Measurements from ENCODE around the gene TMEM178A. TPM values are rescaled to one million over a fixed set of nuclear protein-coding genes. Genes with fewer than 3 reads are reported as not detected.

The TMEM178A gene
- total and polyA plus RNA-seq, 2 of the 4 experiments (the other 2 are of a cell fraction) = 0.18 to 1.8 TPM

DNA sequence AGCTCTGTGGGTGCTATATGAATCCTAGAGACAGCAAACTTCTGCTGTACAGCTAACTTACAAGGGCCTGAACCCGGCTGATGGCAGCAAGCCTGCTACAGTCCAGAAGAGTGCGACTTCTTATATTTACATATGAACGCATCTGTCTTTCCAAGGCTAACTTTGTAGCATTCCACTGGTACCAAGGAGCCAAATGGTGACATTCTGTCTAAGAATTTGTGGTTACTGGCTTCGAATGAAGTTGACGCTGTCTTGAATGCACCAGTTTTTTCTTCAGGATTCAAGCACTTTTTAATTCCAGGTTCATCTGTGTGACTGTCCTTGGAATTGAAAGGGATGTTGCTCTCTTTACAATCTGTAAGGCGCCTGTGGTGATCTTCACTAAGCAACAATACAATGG lies 70.9 kb downstream of the TMEM178A start:
- H2AFZ ChIP-seq (replicated peaks; ENCODE audit: low read length, poor library complexity) = no peak overlapping the region
- H2BK5ac ChIP-seq (ENCODE audit: low read depth, low read length, poor library complexity, severe bottlenecking) = peak overlapping the region; percentile 77
- peak overlapping the region; percentile 32; the same call in 1 of the 2 replicates for H3K56ac ChIP-seq (ENCODE audit: extremely low read depth, insufficient read depth, low read length)
- TF ChIP-seq NFE2L2 (IDR thresholded peaks at IDR 0.05; ENCODE audit: low read depth, low read length) = no peak
- TF ChIP-seq MAFK (IDR thresholded peaks at IDR 0.05; ENCODE audit: low read depth, low read length) = no peak
- 0 out of 2 replicates have a peak, but pooled peaks have one; percentile 12 for TF ChIP-seq MXI1 (IDR thresholded peaks at IDR 0.05; ENCODE audit: borderline replicate concordance, low read depth, low read length)
- TF ChIP-seq FOS (IDR thresholded peaks at IDR 0.05; ENCODE audit: low read depth, low read length) = peak; percentile 24; the same call in 1 of the 2 replicates
- TF ChIP-seq, protein P1, sequence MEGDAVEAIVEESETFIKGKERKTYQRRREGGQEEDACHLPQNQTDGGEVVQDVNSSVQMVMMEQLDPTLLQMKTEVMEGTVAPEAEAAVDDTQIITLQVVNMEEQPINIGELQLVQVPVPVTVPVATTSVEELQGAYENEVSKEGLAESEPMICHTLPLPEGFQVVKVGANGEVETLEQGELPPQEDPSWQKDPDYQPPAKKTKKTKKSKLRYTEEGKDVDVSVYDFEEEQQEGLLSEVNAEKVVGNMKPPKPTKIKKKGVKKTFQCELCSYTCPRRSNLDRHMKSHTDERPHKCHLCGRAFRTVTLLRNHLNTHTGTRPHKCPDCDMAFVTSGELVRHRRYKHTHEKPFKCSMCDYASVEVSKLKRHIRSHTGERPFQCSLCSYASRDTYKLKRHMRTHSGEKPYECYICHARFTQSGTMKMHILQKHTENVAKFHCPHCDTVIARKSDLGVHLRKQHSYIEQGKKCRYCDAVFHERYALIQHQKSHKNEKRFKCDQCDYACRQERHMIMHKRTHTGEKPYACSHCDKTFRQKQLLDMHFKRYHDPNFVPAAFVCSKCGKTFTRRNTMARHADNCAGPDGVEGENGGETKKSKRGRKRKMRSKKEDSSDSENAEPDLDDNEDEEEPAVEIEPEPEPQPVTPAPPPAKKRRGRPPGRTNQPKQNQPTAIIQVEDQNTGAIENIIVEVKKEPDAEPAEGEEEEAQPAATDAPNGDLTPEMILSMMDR (conservative IDR thresholded peaks at IDR 0.05; ENCODE audit: low read depth, low read length) = no peak
- TF ChIP-seq RAD21 (IDR thresholded peaks at IDR 0.05; ENCODE audit: low read length) = no peak
- TF ChIP-seq, protein P2, sequence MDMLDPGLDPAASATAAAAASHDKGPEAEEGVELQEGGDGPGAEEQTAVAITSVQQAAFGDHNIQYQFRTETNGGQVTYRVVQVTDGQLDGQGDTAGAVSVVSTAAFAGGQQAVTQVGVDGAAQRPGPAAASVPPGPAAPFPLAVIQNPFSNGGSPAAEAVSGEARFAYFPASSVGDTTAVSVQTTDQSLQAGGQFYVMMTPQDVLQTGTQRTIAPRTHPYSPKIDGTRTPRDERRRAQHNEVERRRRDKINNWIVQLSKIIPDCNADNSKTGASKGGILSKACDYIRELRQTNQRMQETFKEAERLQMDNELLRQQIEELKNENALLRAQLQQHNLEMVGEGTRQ (IDR thresholded peaks at IDR 0.05; ENCODE audit: low read depth, low read length) = no peak
- TF ChIP-seq BHLHE40 (IDR thresholded peaks at IDR 0.05; ENCODE audit: low read depth, low read length) = 0 out of 2 replicates have a peak, but pooled peaks have one; percentile 21
- no peak for TF ChIP-seq RCOR1 (IDR thresholded peaks at IDR 0.05; ENCODE audit: insufficient replicate concordance, low read length)
- ChIA-PET CTCF (no interaction called here), POLR2A (ENCODE audit: unreplicated experiment) (no interaction called here)
- dilution Hi-C loops (cut with HindIII; ENCODE audit: low sequenced_read_pairs, unreplicated experiment) (no loop called here), in situ Hi-C loops (cut with MboI; ENCODE audit: low sequenced_read_pairs) (no loop called here), intact Hi-C loops (cut with micrococcal nuclease) (no loop called here)
- H4K5ac ChIP-seq (ENCODE audit: low read depth, low read length) = no peak overlapping the region
- H3K4ac ChIP-seq (ENCODE audit: low read depth, low read length) = peak overlapping the region; percentile 24; the same call in 1 of the 2 replicates
- DNase-seq (peak; percentile 95), ATAC-seq (ENCODE audit: low read depth) (peak; percentile 62)
- peaks cover 10% of the 10 kb centered on the region for H3K36me3 ChIP-seq (ENCODE audit: control insufficient read depth, insufficient read depth, low read length)
- H3K27me3 ChIP-seq (ENCODE audit: control insufficient read depth, insufficient read depth, low read length) = no peaks in the 10 kb centered on the region
- H3K9ac ChIP-seq (ENCODE audit: low read depth, low read length) = no peak overlapping the region
- peaks cover 4% of the 10 kb centered on the region for H4K20me1 ChIP-seq (ENCODE audit: insufficient read depth, low read length)
- BruUV-seq (replicated peaks) = no TSS peak
- no peak overlapping the region for H2AK9ac ChIP-seq (replicated peaks; ENCODE audit: low read depth, low read length, poor library complexity)
- no peak overlapping the region for H2BK15ac ChIP-seq (ENCODE audit: low read depth, low read length)
- H2AK5ac ChIP-seq (ENCODE audit: low read depth, low read length) = no peak overlapping the region
- H3K23ac ChIP-seq (ENCODE audit: low read depth, low read length) = peak overlapping the region; percentile 78; the same call in 1 of the 2 replicates
- no peak overlapping the region for H3K27ac ChIP-seq (ENCODE audit: insufficient read depth, low read length)
- H2BK120ac ChIP-seq (ENCODE audit: low read depth, low read length) = peak overlapping the region; percentile 61
- H3K9me1 ChIP-seq (ENCODE audit: insufficient read depth, low read length) = peaks cover 17% of the 10 kb centered on the region
- peak overlapping the region; percentile 42; the same call in 1 of the 2 replicates for H2BK20ac ChIP-seq (ENCODE audit: low read depth, low read length)
- no peak overlapping the region for H3K4me3 ChIP-seq (ENCODE audit: insufficient read depth, low read depth, low read length)
- H3K14ac ChIP-seq (replicated peaks; ENCODE audit: low read depth, low read length) = 0 out of 2 replicates have a peak overlapping the region, but pooled peaks have one; percentile 41
- H3K9me3 ChIP-seq (ENCODE audit: control insufficient read depth, insufficient read depth, low read length) = no peaks in the 10 kb centered on the region
- H3K4me1 ChIP-seq (ENCODE audit: control insufficient read depth, insufficient read depth, low read length) = peaks cover 18% of the 10 kb centered on the region
- peak overlapping the region in 1 of 2 experiments; percentile 60; a peak in 1 of 4 replicates for H4K8ac ChIP-seq (ENCODE audit: low read depth in 2 of 2, low read length in 2 of 2)
- H3K4me2 ChIP-seq (ENCODE audit: low read depth, low read length) = peak overlapping the region; percentile 72; the same call in 1 of the 2 replicates
- WGBS, 2 experiments (ENCODE audit: extremely low coverage in 2 of 2, insufficient read length in 1 of 2) = no CpG with 5 or more reads among the region's 6 CpGs
- H4K91ac ChIP-seq (ENCODE audit: insufficient read depth, low read depth, low read length) = peak overlapping the region; percentile 26; the same call in 1 of the 2 replicates
- H3K18ac ChIP-seq (ENCODE audit: low read depth, low read length) = peak overlapping the region; percentile 53; the same call in 1 of the 2 replicates
- H3K79me1 ChIP-seq (ENCODE audit: low read depth in 1 of 2, low read length in 2 of 2) = peaks cover 29 to 60% of the 10 kb centered on the region in 2 experiments

Measured in IMR-90 (cell line).